HG03066 (cell line): Measurements from ENCODE around the gene CLIP1.
"Not testable (repeated sequence)": the region's sequence is repeated elsewhere in the genome, so short reads cannot be mapped to it uniquely, and the experiment has no call there.

Source experiments
- ATAC-seq: cut with Tn5 transposase; IDR thresholded peaks from one replicate; pipeline ENCODE4 v1.9.1; 2021; ENCODE audit warnings: low read depth; ENCODE audit not compliant: unreplicated experiment

The CLIP1 gene

GRCh38 chr12:122421821-122422729, at the start of gene CLIP1:
Gene CLIP1, minus strand, starts transcription at chr12:122422669. Its CDS starts 42,217 bp downstream, at chr12:122380452.
- peak; percentile 58 for ATAC-seq

DNA sequence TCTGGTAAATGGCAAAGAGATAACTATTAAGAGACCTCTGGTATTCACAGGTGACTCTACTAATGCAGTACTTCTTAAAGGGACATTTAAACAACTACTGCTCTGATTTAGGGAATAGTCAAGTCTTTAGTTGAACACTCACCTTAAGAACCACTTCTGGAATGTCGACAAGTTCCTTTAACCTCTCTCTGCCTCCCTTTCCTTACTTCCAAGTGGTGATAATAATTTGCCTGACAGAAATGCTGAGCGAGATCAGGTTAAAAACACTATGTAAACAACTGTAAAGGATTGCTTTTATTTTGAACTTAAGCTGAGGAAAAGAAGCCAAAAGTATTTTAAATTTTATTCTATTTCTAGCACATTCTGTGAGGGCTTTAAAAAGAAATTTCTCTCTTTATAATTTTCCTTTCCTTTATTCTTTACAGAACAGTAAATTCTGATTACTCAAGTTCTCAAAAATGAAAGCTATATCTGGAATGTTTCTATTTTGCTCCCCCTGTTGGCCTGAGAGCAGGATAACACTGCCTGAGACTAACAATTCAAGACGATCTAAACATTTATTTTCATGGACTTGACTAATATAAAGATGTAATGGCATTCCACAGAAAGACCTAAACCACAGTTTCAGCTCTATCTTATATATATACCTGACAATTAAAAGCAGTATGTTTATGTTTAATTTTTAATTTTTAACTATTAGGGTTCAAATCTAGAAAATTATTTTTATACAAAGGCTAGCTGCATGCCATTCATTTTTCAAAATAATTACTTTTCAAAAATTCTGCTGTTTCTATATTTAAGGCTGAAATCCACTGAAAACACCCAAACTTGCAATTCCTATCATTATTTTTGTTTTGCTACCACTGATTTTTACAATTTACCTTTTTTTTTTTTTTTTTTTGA, 49.1 kb upstream of the CLIP1 start:
- no peak for ATAC-seq

GRCh38 chr12:122470576-122470975, 48.1 kb upstream of the CLIP1 start:
- not testable (repeated sequence) for ATAC-seq

DNA sequence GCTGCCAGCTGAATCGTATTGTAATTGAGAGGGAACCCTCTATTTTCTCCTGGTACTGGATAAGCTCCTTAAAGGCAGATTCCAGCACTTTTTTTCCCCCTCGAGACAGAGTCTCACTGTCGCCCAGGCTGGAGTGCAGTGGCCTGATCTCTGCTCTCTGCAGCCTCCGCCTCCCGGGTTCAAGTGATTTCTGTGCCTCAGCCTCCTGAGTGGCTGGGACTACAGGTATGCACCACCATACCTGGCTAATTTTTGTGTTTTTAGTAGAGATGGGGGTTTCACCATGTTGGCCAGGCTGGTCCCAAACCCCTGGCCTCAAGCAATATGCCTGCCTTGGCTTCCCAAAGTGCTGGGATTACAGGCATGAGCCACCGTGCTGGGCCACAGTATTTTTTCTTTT, 47.4 kb upstream of the CLIP1 start:
- ATAC-seq: not testable (repeated sequence)

DNA sequence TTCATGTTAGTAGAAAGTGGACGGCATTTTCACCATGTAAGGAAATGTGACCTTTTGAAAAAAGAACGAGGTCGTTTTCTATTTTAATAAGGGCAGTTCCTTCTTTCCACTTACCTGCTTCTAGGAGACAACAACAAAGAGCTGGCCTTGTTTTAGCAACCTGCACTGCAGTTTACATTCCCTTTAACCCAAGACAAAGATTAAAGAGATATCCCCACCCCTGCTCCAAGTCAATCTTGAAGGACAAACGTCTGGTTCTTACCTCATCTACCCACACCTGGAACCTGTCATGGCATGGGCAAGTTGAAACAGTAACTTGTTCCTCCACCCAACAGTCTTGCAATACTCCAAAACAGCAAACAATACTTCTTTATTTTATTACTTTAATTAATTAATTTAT, 45.5 kb upstream of the CLIP1 start:
- ATAC-seq: no peak

- not testable (repeated sequence) for ATAC-seq
Measured at GRCh38 chr12:122464317-122465042, 42.0 kb upstream of the CLIP1 start.

- ATAC-seq: no peak
Measured at GRCh38 chr12:122460641-122461040, 38.2 kb upstream of the CLIP1 start.

- no peak for ATAC-seq
Measured at GRCh38 chr12:122460061-122460460, 37.6 kb upstream of the CLIP1 start.

- no peak for ATAC-seq
Measured at GRCh38 chr12:122459211-122459610, 36.7 kb upstream of the CLIP1 start.

- no peak for ATAC-seq
Measured at GRCh38 chr12:122458105-122459035, 35.9 kb upstream of the CLIP1 start.

DNA sequence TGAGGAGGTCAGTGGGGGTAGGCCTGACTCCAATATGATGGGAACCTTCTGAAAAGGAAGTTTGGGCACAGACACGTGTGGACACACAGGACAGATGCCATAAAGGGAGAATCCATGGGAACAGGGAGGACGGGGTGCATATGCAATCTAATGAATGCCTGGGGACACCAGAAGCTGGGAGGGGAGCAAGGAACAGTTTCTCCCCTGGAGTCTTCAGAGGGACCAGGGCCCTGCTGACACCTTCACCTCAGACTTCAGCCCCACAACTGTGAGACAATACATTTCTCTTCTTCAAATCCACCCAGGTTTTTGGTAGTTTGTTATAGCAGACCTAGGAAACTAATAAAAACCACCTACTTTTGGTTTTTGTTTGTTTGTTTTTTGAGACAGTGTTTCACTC, 35.2 kb upstream of the CLIP1 start:
- ATAC-seq: no peak

DNA sequence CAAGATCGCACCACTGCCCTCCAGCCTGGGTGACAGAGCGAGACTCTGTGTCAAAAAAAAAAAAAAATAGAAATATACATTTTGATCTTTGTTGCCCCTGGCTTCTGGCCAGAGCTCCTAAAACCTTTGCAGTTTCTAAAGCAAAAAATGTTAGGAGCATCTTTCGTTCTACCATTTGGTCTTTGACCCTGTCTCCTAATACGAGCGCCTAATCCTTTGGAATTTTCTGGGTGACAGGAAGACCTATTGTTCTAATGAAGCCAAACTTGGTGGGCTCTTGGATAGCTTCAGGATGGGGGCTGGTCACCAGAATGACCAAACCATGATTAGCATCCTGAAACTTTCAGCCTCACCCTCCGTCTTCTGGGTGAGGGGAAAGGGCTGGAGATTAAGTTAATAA, 32.3 kb upstream of the CLIP1 start:
- ATAC-seq: no peak

DNA sequence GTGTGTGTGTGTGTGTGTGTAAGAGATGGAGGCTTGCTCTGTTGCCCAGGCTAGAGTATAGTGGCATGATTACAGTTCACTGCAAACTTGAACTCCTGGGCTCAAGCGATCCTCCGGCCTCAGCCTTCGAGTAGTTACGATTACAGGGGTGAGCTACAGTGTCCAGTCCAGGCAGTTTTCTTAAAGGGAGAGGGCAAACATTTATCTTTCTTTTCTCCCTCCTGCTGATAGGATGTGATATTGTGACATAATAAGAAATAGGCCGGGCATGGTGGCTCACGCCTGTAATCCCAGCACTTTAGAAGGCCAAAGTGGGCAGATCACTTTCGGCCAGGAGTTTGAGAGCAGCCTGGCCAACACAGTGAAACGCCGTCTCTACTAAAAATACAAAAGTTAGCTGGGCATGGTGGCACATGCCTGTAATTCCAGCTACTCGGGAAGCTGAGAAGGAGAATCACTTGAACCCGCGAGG, 31.8 kb upstream of the CLIP1 start:
- no peak for ATAC-seq

DNA sequence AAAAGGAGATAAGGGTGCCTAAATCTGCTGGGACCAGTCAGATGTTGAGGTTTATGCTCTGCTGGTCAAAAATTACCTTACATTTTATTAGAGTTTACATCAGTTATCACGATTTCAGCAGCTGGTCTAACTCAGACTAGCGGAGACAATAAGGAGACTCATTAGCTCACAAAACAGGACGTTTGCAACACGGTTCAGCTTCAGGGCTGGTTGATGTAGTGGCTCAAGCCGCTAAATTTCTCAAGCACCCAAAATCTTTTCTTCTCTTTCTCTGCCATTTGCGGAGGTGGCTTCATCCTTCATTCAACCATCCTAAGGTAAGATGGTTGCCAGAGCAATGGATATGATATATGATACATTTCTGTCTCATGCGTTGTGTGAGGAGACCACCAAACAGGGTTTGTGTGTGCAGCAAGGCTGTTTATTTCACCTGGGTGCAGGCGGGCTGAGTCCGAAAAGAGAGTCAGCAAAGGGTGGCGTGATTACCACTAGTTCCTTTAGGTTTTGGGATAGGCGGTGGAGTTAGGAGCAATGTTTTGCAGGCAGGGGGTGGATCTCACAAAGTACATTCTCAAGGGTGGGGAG, 30.3 kb upstream of the CLIP1 start:
- no peak for ATAC-seq

DNA sequence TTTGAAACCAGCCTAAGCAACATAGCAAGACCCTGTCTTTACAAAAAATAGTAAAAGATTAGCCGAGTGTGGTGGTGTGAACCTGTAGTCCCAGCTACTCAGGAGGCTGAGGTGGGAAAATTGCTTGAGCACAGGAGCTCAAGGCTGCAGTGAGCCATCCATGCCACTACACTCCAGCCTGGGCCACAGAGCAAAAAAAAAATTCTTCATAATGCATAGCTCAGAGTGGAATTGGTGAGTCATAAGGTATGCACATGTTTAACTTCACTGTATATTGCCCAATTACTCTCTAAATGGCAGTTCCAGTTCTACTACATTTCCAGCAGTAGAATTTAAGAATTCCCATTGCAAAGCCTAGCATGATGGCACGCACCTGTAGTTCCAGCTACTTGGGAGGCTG, 26.8 kb upstream of the CLIP1 start:
- no peak for ATAC-seq

GRCh38 chr12:122447825-122448224, 25.4 kb upstream of the CLIP1 start:
- not testable (repeated sequence) for ATAC-seq

GRCh38 chr12:122446390-122446789, 23.9 kb upstream of the CLIP1 start:
- ATAC-seq: not testable (repeated sequence)

DNA sequence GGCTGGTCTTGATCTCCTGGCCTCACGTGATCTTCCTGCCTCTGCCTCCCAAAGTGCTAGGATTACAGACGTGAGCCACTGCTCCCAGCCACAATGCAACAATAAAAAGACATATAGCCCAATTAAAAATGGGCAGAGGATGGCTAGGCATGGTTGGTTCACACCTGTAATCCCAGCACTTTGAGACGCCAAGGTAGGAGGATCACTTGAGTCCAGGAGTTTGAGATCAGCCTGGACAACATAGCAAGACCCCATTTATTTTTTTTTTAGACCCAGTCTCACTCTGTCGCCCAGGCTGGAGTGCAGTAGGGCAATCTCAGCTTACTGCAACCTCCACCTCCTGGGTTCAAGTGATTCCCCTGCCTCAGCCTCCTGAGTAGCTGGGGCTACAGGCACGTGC, 21.6 kb upstream of the CLIP1 start:
- not testable (repeated sequence) for ATAC-seq

- not testable (repeated sequence) for ATAC-seq
Measured at GRCh38 chr12:122438822-122439221, 16.4 kb upstream of the CLIP1 start.
